Neuronal stem cell (in vitro differentiated cells): Measurements from ENCODE around the gene FAM47B.

Experiments used
- DNase-seq: peaks from one replicate; pipeline ENCODE4 v3.0.0-alpha.2; 2013; ENCODE audit warnings: low spot score
- H2AFZ ChIP-seq: one replicate; pipeline ENCODE4 v1.6.1; 2013; ENCODE audit warnings: mild to moderate bottlenecking, low read length, inconsistent platforms
- H2AK5ac ChIP-seq: 2 replicates; pipeline ENCODE4 v1.6.1; 2013; ENCODE audit warnings: low read depth, mild to moderate bottlenecking, inconsistent platforms, low read length, moderate library complexity, mixed read lengths
- H2BK120ac ChIP-seq: 2 replicates; pipeline ENCODE4 v1.6.1; 2013; ENCODE audit warnings: low read depth, mild to moderate bottlenecking, inconsistent platforms, low read length, moderate library complexity, mixed read lengths
- H2BK12ac ChIP-seq: one replicate; pipeline ENCODE4 v1.6.1; 2013; ENCODE audit warnings: low read length, inconsistent platforms
- H2BK15ac ChIP-seq: 2 replicates; pipeline ENCODE4 v1.6.1; 2013; ENCODE audit warnings: mild to moderate bottlenecking, low read length, inconsistent platforms, mixed read lengths
- H2BK5ac ChIP-seq: one replicate; pipeline ENCODE4 v1.6.1; 2013; ENCODE audit warnings: inconsistent platforms, mild to moderate bottlenecking, low read length, moderate library complexity
- H3K14ac ChIP-seq: one replicate; pipeline ENCODE4 v1.6.1; 2013; ENCODE audit warnings: low read length, inconsistent platforms
- H3K18ac ChIP-seq: 2 replicates; pipeline ENCODE4 v1.6.1; 2013; ENCODE audit warnings: low read length, inconsistent platforms
- H3K23ac ChIP-seq: 2 replicates; pipeline ENCODE4 v1.6.1; 2013; ENCODE audit warnings: low read depth, mild to moderate bottlenecking, mixed read lengths, low read length, inconsistent platforms; ENCODE audit not compliant: poor library complexity
- H3K27ac ChIP-seq: replicated peaks from 3 replicates; pipeline ENCODE4 v1.5.1; 2013; ENCODE audit warnings: low read length, inconsistent platforms
- H3K27me3 ChIP-seq, 3 experiments: 2 replicates each; pipeline ENCODE4 v1.6.1; 2013; ENCODE audit warnings: low read length in 3 of 3, mild to moderate bottlenecking in 2 of 3, inconsistent platforms in 1 of 3, low read depth in 1 of 3, mixed read lengths in 1 of 3, moderate library complexity in 1 of 3; ENCODE audit not compliant: control insufficient read depth in 3 of 3, insufficient read depth in 3 of 3
- H3K36me3 ChIP-seq, 2 donors: replicated peaks in 1 of 2; 2 replicates each; pipeline ENCODE4 v1.6.1; 2013; ENCODE audit warnings: low read length in 2 of 2; ENCODE audit not compliant: control insufficient read depth in 2 of 2, insufficient read depth in 2 of 2
- H3K4ac ChIP-seq: 2 replicates; pipeline ENCODE4 v1.6.1; 2013; ENCODE audit warnings: inconsistent platforms, mild to moderate bottlenecking, low read length, moderate library complexity
- H3K4me1 ChIP-seq, 2 donors: 1 replicate in 1 of 2; 2 replicates in 1 of 2; pipeline ENCODE4 v1.6.1; 2013; ENCODE audit warnings: low read length in 2 of 2, low read depth in 1 of 2; ENCODE audit not compliant: control insufficient read depth in 2 of 2, insufficient read depth in 1 of 2
- H3K4me2 ChIP-seq: one replicate; pipeline ENCODE4 v1.6.1; 2013; ENCODE audit warnings: mild to moderate bottlenecking, low read length, inconsistent platforms; ENCODE audit not compliant: insufficient read depth, poor library complexity, severe bottlenecking
- H3K4me3 ChIP-seq, 2 donors: 2 replicates each; pipeline ENCODE4 v1.5.1; 2013; ENCODE audit warnings: low read length in 2 of 2, mild to moderate bottlenecking in 2 of 2, inconsistent platforms in 1 of 2, moderate library complexity in 1 of 2
- H3K79me1 ChIP-seq: one replicate; pipeline ENCODE4 v1.6.1; 2013; ENCODE audit warnings: low read depth, mild to moderate bottlenecking, inconsistent platforms, low read length, moderate library complexity
- H3K9ac ChIP-seq: one replicate; pipeline ENCODE4 v1.6.1; 2013; ENCODE audit warnings: mild to moderate bottlenecking, low read depth, low read length, inconsistent platforms; ENCODE audit not compliant: poor library complexity
- H3K9me3 ChIP-seq, 2 donors: replicated peaks in 1 of 2; 2 replicates each; pipeline versions ENCODE3 to v1.6.1; 2013; ENCODE audit warnings: low read length in 2 of 2, mild to moderate bottlenecking in 2 of 2, inconsistent platforms in 1 of 2, low read depth in 1 of 2, mixed read lengths in 1 of 2, moderate library complexity in 1 of 2; ENCODE audit not compliant: control insufficient read depth in 2 of 2, insufficient read depth in 1 of 2
- H4K8ac ChIP-seq: one replicate; pipeline ENCODE4 v1.6.1; 2013; ENCODE audit warnings: low read depth, mild to moderate bottlenecking, inconsistent platforms, low read length, moderate library complexity
- H4K91ac ChIP-seq: one replicate; pipeline ENCODE4 v1.6.1; 2013; ENCODE audit warnings: low read length, low read depth, mild to moderate bottlenecking, inconsistent platforms; ENCODE audit not compliant: poor library complexity
- WGBS, 2 donors: extraction: QIAGEN DNeasy Blood & Tissue Kit; methylation state at CpG; one replicate each; pipeline ENCODE4 v1.1.7; 2013; ENCODE audit warnings: missing lambda C conversion rate in 2 of 2, mixed read lengths in 1 of 2; ENCODE audit not compliant: insufficient read length in 2 of 2, insufficient replicate concordance in 1 of 2; ENCODE audit errors: extremely low coverage in 2 of 2; 5-methylcytosine and 5-hydroxymethylcytosine counted together

FAM47B gene

GRCh38 chrX:34956916-34957315, 14.3 kb downstream of the FAM47B start:
- Histone ChIP-seq H3K4me1 (no peaks in the 10 kb centered on the region), H3K27me3 (no peaks in the 10 kb centered on the region), H2AK5ac (no peak overlapping the region), H3K9ac (no peak overlapping the region), H4K91ac (no peak overlapping the region), H2BK15ac (no peak overlapping the region), H3K4me3 (no peak overlapping the region), H3K4me2 (no peak overlapping the region), H2AFZ (no peak overlapping the region), H2BK120ac (no peak overlapping the region), H3K79me1 (no peaks in the 10 kb centered on the region), H3K9me3 (no peaks in the 10 kb centered on the region), H2BK5ac (no peak overlapping the region), H3K36me3 (no peaks in the 10 kb centered on the region), H3K14ac (no peak overlapping the region), H3K4ac (no peak overlapping the region), H3K23ac (no peak overlapping the region), H2BK12ac (no peak overlapping the region), H3K27ac (no peak overlapping the region), H4K8ac (no peak overlapping the region), H3K18ac (no peak overlapping the region)
- DNase-seq = no peak

- Histone ChIP-seq H3K27ac (no peak overlapping the region), H3K4me3 (no peak overlapping the region), H3K9me3 (no peaks in the 10 kb centered on the region), H3K23ac (no peak overlapping the region), H4K8ac (no peak overlapping the region), H3K79me1 (no peaks in the 10 kb centered on the region), H4K91ac (no peak overlapping the region), H2AFZ (no peak overlapping the region), H3K4me1 (no peaks in the 10 kb centered on the region), H2BK120ac (no peak overlapping the region), H3K14ac (no peak overlapping the region), H3K36me3 (no peaks in the 10 kb centered on the region), H2BK12ac (no peak overlapping the region), H3K4me2 (no peak overlapping the region), H2BK5ac (no peak overlapping the region), H3K18ac (no peak overlapping the region), H2BK15ac (no peak overlapping the region), H2AK5ac (no peak overlapping the region), H3K27me3 (no peaks in the 10 kb centered on the region), H3K4ac (no peak overlapping the region), H3K9ac (no peak overlapping the region)
- no peak for DNase-seq
Measured at GRCh38 chrX:34961662-34962061, 19.1 kb downstream of the FAM47B start.

GRCh38 chrX:34972206-34972605, 29.6 kb downstream of the FAM47B start:
- Histone ChIP-seq H3K4me2 (no peak overlapping the region), H2AFZ (no peak overlapping the region), H3K18ac (no peak overlapping the region), H4K91ac (no peak overlapping the region), H3K4ac (no peak overlapping the region), H3K4me1 (no peaks in the 10 kb centered on the region), H3K9me3 (no peaks in the 10 kb centered on the region), H3K79me1 (no peaks in the 10 kb centered on the region), H4K8ac (no peak overlapping the region), H2BK15ac (no peak overlapping the region), H3K23ac (no peak overlapping the region), H2AK5ac (no peak overlapping the region), H3K4me3 (no peak overlapping the region), H3K27me3 (no peaks in the 10 kb centered on the region), H2BK12ac (no peak overlapping the region), H3K27ac (no peak overlapping the region), H2BK120ac (no peak overlapping the region), H3K14ac (no peak overlapping the region), H3K36me3 (no peaks in the 10 kb centered on the region), H3K9ac (no peak overlapping the region), H2BK5ac (no peak overlapping the region)
- no peak for DNase-seq
- WGBS, 2 donors = no CpG with 5 or more reads among the region's 3 CpGs

- Histone ChIP-seq H3K36me3 (no peaks in the 10 kb centered on the region), H3K79me1 (no peaks in the 10 kb centered on the region), H3K27ac (no peak overlapping the region), H4K8ac (peak overlapping the region; percentile 43), H2BK120ac (no peak overlapping the region), H2AFZ (no peak overlapping the region), H3K4ac (no peak overlapping the region), H3K9me3 (no peaks in the 10 kb centered on the region), H2BK15ac (no peak overlapping the region), H2BK5ac (no peak overlapping the region), H3K4me1 (no peaks in the 10 kb centered on the region), H2BK12ac (no peak overlapping the region), H3K14ac (peak overlapping the region; percentile 71), H2AK5ac (no peak overlapping the region), H3K23ac (no peak overlapping the region), H3K4me3 (no peak overlapping the region), H3K4me2 (no peak overlapping the region), H3K27me3 (no peaks in the 10 kb centered on the region), H4K91ac (no peak overlapping the region), H3K9ac (no peak overlapping the region), H3K18ac (no peak overlapping the region)
- no peak for DNase-seq
- WGBS, 2 donors = no CpG with 5 or more reads among the region's 3 CpGs
Measured at GRCh38 chrX:34978171-34978570, 35.6 kb downstream of the FAM47B start.
